ENCODE measurements around the gene RNF157. TPM values are rescaled to one million over a fixed set of nuclear protein-coding genes. Genes with fewer than 3 reads are reported as not detected.

The RNF157 gene
- total and polyA plus RNA-seq, 2 of the 4 experiments (the other 2 are of a cell fraction) = 0.54 to 1.3 TPM

- peaks cover 88% of the 10 kb centered on the region for H3K27me3 ChIP-seq (ENCODE audit: control insufficient read depth, insufficient read depth, low read length)
- no peak overlapping the region for H3K23ac ChIP-seq (ENCODE audit: low read depth, low read length)
- ChIA-PET CTCF (interaction anchor here (0.7 kb wide), 1 partner anchor 10 kb away, joined by 4 read pairs; no protein-coding TSS in a partner anchor), POLR2A (ENCODE audit: unreplicated experiment) (no interaction called here)
- H2AK9ac ChIP-seq (replicated peaks; ENCODE audit: low read depth, low read length, poor library complexity) = peak overlapping the region; percentile 42
- BruUV-seq (replicated peaks) = no TSS peak
- H3K36me3 ChIP-seq (ENCODE audit: control insufficient read depth, insufficient read depth, low read length) = no peaks in the 10 kb centered on the region
- DNase-seq (no peak), ATAC-seq (ENCODE audit: low read depth) (no peak)
- no peaks in the 10 kb centered on the region for H3K79me1 ChIP-seq (ENCODE audit: low read depth in 1 of 2, low read length in 2 of 2)
- no peaks in the 10 kb centered on the region for H3K9me3 ChIP-seq (ENCODE audit: control insufficient read depth, insufficient read depth, low read length)
- H3K9ac ChIP-seq (ENCODE audit: low read depth, low read length) = no peak overlapping the region
- intact Hi-C loops (cut with micrococcal nuclease) = loop anchor here (5.0 kb wide), 1 partner anchor 132 kb away; the partner anchor contains the start of gene UBALD2
- H3K56ac ChIP-seq (ENCODE audit: extremely low read depth, insufficient read depth, low read length) = no peak overlapping the region
- in situ Hi-C loops (cut with MboI; ENCODE audit: low sequenced_read_pairs) = no loop called here
- no peak overlapping the region for H2AK5ac ChIP-seq (ENCODE audit: low read depth, low read length)
- dilution Hi-C loops (cut with HindIII; ENCODE audit: low sequenced_read_pairs, unreplicated experiment) = no loop called here
- peak overlapping the region; percentile 51 for H2AFZ ChIP-seq (replicated peaks; ENCODE audit: low read length, poor library complexity)
- H4K5ac ChIP-seq (ENCODE audit: low read depth, low read length) = no peak overlapping the region
- H3K9me1 ChIP-seq (ENCODE audit: insufficient read depth, low read length) = no peaks in the 10 kb centered on the region
- H2BK20ac ChIP-seq (ENCODE audit: low read depth, low read length) = no peak overlapping the region
- 8% methylated on average over 5 of the region's 22 CpGs; no CpG with 5 or more reads in 1 of the 2 experiments for WGBS, 2 experiments (ENCODE audit: extremely low coverage in 2 of 2, insufficient read length in 1 of 2)
- no peak overlapping the region for H4K8ac ChIP-seq (ENCODE audit: low read depth in 2 of 2, low read length in 2 of 2)
- H3K4me1 ChIP-seq (ENCODE audit: control insufficient read depth, insufficient read depth, low read length) = no peaks in the 10 kb centered on the region
- H2BK120ac ChIP-seq (ENCODE audit: low read depth, low read length) = no peak overlapping the region
- H4K20me1 ChIP-seq (ENCODE audit: insufficient read depth, low read length) = no peaks in the 10 kb centered on the region
- H3K27ac ChIP-seq (ENCODE audit: insufficient read depth, low read length) = no peak overlapping the region
- no peak overlapping the region for H3K4ac ChIP-seq (ENCODE audit: low read depth, low read length)
- no peak overlapping the region for H4K91ac ChIP-seq (ENCODE audit: insufficient read depth, low read depth, low read length)
- TF ChIP-seq MAZ (IDR thresholded peaks at IDR 0.05; ENCODE audit: borderline replicate concordance, low read depth, low read length) (no peak), CTCF (conservative IDR thresholded peaks at IDR 0.05; ENCODE audit: low read depth, low read length) (no peak), RFX5 (IDR thresholded peaks at IDR 0.05; ENCODE audit: low read depth, low read length) (no peak), RCOR1 (IDR thresholded peaks at IDR 0.05; ENCODE audit: insufficient replicate concordance, low read length) (no peak), POLR2A (IDR thresholded peaks at IDR 0.05; ENCODE audit: low read depth, low read length) (no peak), CHD1 (IDR thresholded peaks at IDR 0.05; ENCODE audit: low read depth, low read length) (no peak), ELK1 (IDR thresholded peaks at IDR 0.05; ENCODE audit: borderline replicate concordance, low read depth, low read length) (no peak)
- no peak overlapping the region for H3K18ac ChIP-seq (ENCODE audit: low read depth, low read length)
- no peak overlapping the region for H2BK15ac ChIP-seq (ENCODE audit: low read depth, low read length)
- no peak overlapping the region for H3K4me2 ChIP-seq (ENCODE audit: low read depth, low read length)
- no peak overlapping the region for H3K4me3 ChIP-seq (ENCODE audit: insufficient read depth, low read depth, low read length)
- H3K14ac ChIP-seq (replicated peaks; ENCODE audit: low read depth, low read length) = no peak overlapping the region
- no peak overlapping the region for H2BK5ac ChIP-seq (ENCODE audit: low read depth, low read length, poor library complexity, severe bottlenecking)
Observed at GRCh38 chr17:76134911-76135809, 105.1 kb downstream of the RNF157 start.

All from IMR-90 (cell line).